Naive thymus-derived CD8-positive, alpha-beta T cell (primary cell): ENCODE results near the gene NCAM2. TPM values are rescaled to one million over a fixed set of nuclear protein-coding genes. Genes with fewer than 3 reads are reported as not detected.

Experiments
- ATAC-seq, 2 donors: fragments of 150-1000 bp; cut with Tn5 transposase in 1 of 2; sonication (Bioruptor Pico), chemical (Tn5 transposase) in 1 of 2; 1 replicate in 1 of 2; 2 replicates in 1 of 2; pipeline ENCODE4 v1.10.0; 2021; ENCODE audit warnings: mild to moderate bottlenecking in 2 of 2, moderate library complexity in 2 of 2
- POLR2A ChIA-PET: fragments of 350-600 bp; sonication (Branson Sonifier 250); formaldehyde crosslinking; loops from one replicate; lab custom pipeline; 2021; ENCODE audit warnings: antibody characterized with exemption; lab: Charles Lee
- DNase-seq, 10 donors: peaks; one replicate each; pipeline versions ENCODE4 v3.0.0 to v3.0.0-alpha.2; 2020 to 2022
- H3K27ac Mint-ChIP-seq, 10 donors: one replicate each; pipeline ENCODE4 v1.8.0; 2020 to 2022; ENCODE audit warnings: mild to moderate bottlenecking in 10 of 10, mixed read lengths in 10 of 10, moderate library complexity in 4 of 10, inconsistent platforms in 1 of 10
- H3K27me3 Mint-ChIP-seq, 5 donors: one replicate each; pipeline ENCODE4 v1.8.0; 2021 to 2022; ENCODE audit warnings: mixed read lengths in 5 of 5
- H3K36me3 Mint-ChIP-seq, 3 donors: one replicate each; pipeline ENCODE4 v1.8.0; 2020 to 2022; ENCODE audit warnings: mixed read lengths in 3 of 3, mild to moderate bottlenecking in 2 of 3, inconsistent platforms in 1 of 3
- H3K4me1 Mint-ChIP-seq, 4 donors: one replicate each; pipeline ENCODE4 v1.8.0; 2021 to 2022; ENCODE audit warnings: mixed read lengths in 4 of 4
- H3K4me3 Mint-ChIP-seq, 10 donors: one replicate each; pipeline ENCODE4 v1.8.0; 2020 to 2022; ENCODE audit warnings: mild to moderate bottlenecking in 10 of 10, mixed read lengths in 10 of 10, moderate library complexity in 6 of 10, inconsistent platforms in 1 of 10
- H3K9me3 Mint-ChIP-seq, 9 donors: one replicate each; pipeline ENCODE4 v1.8.0; 2020 to 2022; ENCODE audit warnings: mixed read lengths in 9 of 9, mild to moderate bottlenecking in 3 of 9, inconsistent platforms in 1 of 9, moderate library complexity in 1 of 9
- polyA plus RNA-seq, 3 donors: library from polyadenylated mRNA; unstranded; fragments of 300-500 nt; fragmentation: Illumina TruSeq; gene quantifications; one replicate each; pipeline ENCODE4 v1.2.3, GENCODE V29; 2021
- total RNA-seq, 8 experiments: library from RNA in 2 of 8; stranded (reverse) in 2 of 8; gene quantifications; one replicate each; pipeline ENCODE4 v1.2.3 and lab custom pipeline; 2021 to 2026

The NCAM2 gene
- total and polyA plus RNA-seq, 5 experiments from 2014 or later: not detected

DNA sequence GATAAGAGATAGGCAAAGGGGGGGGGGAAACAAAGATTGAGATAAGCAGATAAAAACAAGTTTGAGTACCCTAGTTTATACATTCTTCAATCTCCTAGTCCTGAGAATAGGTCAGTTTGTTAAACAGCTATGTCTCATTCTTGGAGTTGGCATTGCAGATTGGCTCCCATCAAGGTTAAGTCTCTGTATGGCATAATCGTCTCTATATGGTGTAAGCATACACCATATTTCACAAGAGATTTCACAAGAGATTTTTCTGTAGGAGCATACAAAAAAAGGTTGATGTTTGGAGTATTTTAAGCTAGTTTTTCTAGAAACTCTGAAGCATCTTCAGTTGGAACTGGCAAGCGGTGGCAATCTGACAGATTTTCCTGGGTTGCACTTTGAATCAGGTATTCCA lies 35.8 kb downstream of the NCAM2 start:
- no peaks in the 10 kb centered on the region for H3K4me1 Mint-ChIP-seq
- no peak overlapping the region for H3K4me3 Mint-ChIP-seq
- no peaks in the 10 kb centered on the region for H3K9me3 Mint-ChIP-seq
- H3K27ac Mint-ChIP-seq: no peak overlapping the region
- H3K36me3 Mint-ChIP-seq: no peaks in the 10 kb centered on the region
- H3K27me3 Mint-ChIP-seq: no peaks in the 10 kb centered on the region
- no peak for DNase-seq
- POLR2A ChIA-PET: no interaction called here
- ATAC-seq: no peak

DNA sequence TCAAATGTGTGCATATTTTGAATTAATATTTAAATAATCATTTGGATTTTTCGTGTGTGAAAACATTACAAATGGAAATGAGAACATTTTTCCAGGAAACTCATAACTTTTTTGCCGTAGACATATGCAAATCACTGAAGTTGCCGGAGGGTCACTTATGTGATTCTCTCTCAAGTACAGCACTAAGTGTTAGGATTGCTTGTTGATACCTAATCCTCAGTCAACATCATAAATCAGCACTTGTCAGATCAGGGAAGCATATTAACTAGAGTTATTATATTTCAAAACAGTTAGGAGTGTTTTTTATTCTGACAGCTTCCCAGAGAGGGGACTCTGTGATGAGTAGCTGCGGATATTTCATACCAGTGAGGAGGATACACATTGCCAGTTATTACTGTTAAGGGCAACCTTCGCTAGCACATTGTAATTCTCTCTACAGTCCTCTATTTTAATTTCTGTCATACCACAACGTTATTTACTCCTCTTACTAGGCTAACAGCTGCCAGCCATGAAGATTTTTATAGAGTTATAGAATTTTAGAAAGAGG lies 41.5 kb downstream of the NCAM2 start:
- DNase-seq (no peak), ATAC-seq (no peak)
- Mint-ChIP-seq H3K27ac (no peak overlapping the region), H3K9me3 (peaks cover 0 to 2% (median 0%) of the 10 kb centered on the region in 9 donors), H3K27me3 (no peaks in the 10 kb centered on the region), H3K4me1 (no peaks in the 10 kb centered on the region), H3K36me3 (no peaks in the 10 kb centered on the region), H3K4me3 (no peak overlapping the region)
- POLR2A ChIA-PET: no interaction called here

DNA sequence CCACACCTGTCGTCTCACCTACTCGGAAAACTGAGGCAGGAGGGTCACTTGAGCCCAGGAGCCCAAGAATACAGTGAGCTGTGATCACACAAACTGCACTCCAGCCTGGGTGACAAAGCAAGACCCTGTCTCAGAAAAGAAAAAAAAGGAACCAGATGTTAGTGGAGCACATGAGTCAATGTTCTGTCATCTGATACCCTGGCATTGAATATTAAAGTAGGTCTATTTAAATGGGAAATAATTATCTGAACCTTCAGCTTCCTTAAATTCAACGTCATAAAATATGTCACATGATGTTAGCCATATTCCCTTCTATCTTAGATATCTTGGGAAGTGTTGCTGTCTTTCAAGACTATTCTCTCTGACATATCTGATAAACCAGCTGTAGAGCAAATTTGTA lies 47.3 kb downstream of the NCAM2 start:
- H3K4me3 Mint-ChIP-seq: no peak overlapping the region
- ATAC-seq: no peak
- POLR2A ChIA-PET: no interaction called here

DNA sequence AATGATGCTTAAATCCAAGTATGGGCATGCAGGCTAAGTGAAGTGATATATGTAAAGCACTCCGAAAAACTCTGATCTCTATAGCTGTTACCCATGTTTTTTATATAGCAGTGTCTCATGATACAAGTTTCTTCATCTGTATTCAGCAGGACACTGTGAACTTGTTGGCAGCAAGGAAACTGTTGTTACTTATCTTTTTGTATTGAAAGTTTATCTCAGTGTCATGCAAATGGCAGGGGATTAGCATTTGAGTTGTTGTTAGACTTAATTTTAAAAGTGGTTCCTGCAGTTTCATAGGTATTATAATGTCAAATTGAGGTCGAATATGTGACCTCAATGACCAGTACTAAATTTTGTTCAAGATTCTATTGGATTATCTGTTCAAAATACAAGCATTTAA lies 47.9 kb downstream of the NCAM2 start:
- Mint-ChIP-seq H3K27me3 (no peaks in the 10 kb centered on the region), H3K9me3 (peaks cover 0 to 5% (median 0%) of the 10 kb centered on the region in 9 donors), H3K27ac (no peak overlapping the region), H3K4me3 (no peak overlapping the region), H3K36me3 (no peaks in the 10 kb centered on the region), H3K4me1 (no peaks in the 10 kb centered on the region)
- ATAC-seq (no peak), DNase-seq (no peak)
- POLR2A ChIA-PET: no interaction called here

More for the DNA sequence above, 47.3 kb downstream of the NCAM2 start:
- no peak overlapping the region for H3K27ac Mint-ChIP-seq
- no peaks in the 10 kb centered on the region for H3K4me1 Mint-ChIP-seq
- no peaks in the 10 kb centered on the region for H3K27me3 Mint-ChIP-seq
- H3K36me3 Mint-ChIP-seq: no peaks in the 10 kb centered on the region
- DNase-seq: no peak
- H3K9me3 Mint-ChIP-seq: peaks cover 0 to 5% (median 0%) of the 10 kb centered on the region in 9 donors

DNA sequence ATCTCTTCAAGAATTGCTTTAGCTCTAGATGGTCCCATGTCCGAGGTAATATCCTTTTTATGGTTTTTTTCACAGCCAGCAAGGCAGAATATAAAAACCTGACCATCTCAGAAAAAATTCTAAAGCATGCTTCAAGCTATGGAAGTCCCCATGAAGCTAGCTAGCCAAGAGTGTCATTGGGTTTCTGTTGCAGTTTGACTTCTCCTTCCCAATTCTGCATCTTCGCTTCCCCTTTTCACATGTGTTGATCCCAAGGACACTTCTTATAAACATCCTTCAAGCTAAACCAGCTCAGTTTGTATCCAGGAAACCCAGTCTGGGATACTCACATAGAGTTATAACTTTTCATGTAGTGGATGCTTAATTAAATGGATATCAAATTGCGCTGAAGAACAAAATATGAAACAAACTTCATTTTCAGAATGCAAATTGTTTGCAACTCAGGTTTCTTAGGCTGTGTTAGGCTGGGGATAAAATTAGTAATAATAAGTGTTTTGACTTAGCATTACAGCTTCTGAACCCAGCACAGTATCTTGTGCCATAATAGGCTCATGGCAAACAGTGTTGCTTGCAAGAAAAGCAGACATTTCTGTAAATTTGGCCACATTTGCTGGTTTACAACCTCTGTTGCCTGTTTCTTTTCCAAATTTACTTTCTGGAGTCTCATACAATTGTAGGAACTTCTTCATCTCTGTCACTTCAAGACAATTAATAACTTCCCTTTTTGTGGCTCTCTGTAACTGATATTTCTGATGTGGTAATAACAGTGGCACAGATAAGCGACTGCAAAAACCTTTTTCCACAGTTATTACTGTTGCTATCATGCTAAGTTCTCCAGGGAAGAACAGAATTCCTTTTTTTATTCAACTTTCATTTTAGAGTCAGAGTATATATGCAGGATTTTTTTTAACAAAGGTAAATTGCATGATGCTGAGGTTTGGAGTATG lies 53.2 kb downstream of the NCAM2 start:
- DNase-seq: no peak
- H3K4me3 Mint-ChIP-seq: no peak overlapping the region
- peaks cover 0 to 8% (median 0%) of the 10 kb centered on the region in 9 donors for H3K9me3 Mint-ChIP-seq
- no peak for ATAC-seq
- H3K36me3 Mint-ChIP-seq: no peaks in the 10 kb centered on the region
- no peaks in the 10 kb centered on the region for H3K27me3 Mint-ChIP-seq
- H3K4me1 Mint-ChIP-seq: no peaks in the 10 kb centered on the region
- no peak overlapping the region for H3K27ac Mint-ChIP-seq
- POLR2A ChIA-PET: no interaction called here

DNA sequence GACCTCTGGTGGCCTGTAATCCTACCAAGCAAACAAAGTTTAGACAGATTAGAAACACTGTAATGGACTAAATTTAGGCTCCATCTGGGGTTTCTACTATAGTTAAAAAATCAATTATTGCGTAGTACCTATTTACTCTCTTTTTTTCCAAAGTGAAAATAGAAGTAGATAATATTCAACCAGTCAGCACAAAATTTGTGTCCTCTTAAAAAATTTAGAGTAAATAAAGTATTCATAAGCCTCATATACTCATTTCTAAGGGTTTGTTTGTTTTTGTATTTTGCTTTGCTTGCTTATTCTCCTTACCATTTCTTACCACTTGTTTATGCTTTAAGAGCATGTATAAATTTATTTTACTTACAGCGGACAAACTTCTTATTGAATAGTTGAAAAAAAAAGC lies 54.5 kb downstream of the NCAM2 start:
- Mint-ChIP-seq H3K9me3 (peaks cover 0 to 8% (median 0%) of the 10 kb centered on the region in 9 donors), H3K4me3 (no peak overlapping the region), H3K4me1 (no peaks in the 10 kb centered on the region), H3K27me3 (no peaks in the 10 kb centered on the region), H3K36me3 (no peaks in the 10 kb centered on the region), H3K27ac (no peak overlapping the region)
- DNase-seq (no peak), ATAC-seq (no peak)
- POLR2A ChIA-PET: no interaction called here

DNA sequence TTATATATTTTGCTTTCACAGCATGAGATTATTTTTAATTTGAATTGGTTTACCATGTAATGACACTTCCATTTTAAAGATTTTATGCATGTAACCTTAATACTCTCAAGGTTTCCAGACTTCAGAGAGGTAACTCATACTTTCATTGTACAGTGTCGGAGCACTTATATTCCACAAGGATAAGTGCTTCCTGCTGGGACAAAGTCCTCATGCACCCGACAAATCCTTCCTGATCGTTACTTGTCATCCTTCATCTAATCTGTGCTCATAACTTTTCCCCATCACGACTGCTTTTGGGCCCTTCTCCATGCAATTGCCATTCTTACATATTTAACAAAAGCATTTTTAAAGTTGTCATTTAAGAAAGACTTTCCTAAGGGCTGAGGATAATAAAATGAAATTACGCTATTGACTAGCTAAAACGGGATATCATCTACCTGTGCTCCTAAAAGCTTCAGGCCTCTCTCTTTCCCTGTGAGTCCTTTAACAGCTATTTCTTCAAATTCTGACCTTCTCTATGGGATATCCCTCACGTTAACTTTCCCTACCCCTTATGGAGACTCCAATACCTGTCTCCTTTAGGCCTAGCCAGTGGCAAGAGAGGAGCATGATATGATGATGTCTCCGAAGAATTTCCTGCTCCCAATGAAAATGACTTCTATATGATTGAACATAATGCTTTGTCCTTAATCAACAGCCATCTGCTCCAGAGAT lies 59.3 kb downstream of the NCAM2 start:
- POLR2A ChIA-PET: no interaction called here
- H3K4me3 Mint-ChIP-seq: no peak overlapping the region
- no peak for ATAC-seq
- no peaks in the 10 kb centered on the region for H3K36me3 Mint-ChIP-seq
- no peaks in the 10 kb centered on the region for H3K27me3 Mint-ChIP-seq
- no peak overlapping the region for H3K27ac Mint-ChIP-seq
- no peaks in the 10 kb centered on the region for H3K4me1 Mint-ChIP-seq
- DNase-seq: no peak
- peaks cover 0 to 2% (median 0%) of the 10 kb centered on the region in 9 donors for H3K9me3 Mint-ChIP-seq

DNA sequence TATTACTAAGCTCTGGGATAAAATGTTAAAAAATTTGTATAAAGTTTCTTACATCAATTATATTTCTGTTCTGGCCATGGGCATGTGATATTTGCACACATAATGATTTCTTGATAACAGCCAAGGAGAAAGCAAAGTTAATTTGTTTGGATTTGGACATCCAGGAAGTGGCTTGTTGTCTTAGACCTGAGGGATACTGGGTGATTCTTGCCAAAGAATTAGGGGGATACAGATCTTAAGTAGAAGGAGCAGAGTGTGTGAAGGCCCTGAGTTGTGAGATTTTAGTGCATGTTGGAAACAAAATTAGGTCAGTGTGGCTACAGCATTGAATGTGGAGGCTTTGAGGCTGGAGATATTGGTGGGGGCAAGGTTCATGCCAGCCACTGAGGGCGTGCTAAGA lies 65.6 kb downstream of the NCAM2 start:
- Mint-ChIP-seq H3K27ac (no peak overlapping the region), H3K4me1 (no peaks in the 10 kb centered on the region), H3K4me3 (no peak overlapping the region), H3K9me3 (peaks cover 0 to 2% (median 0%) of the 10 kb centered on the region in 9 donors), H3K27me3 (no peaks in the 10 kb centered on the region), H3K36me3 (no peaks in the 10 kb centered on the region)
- no peak for DNase-seq
- POLR2A ChIA-PET: no interaction called here
- ATAC-seq: no peak

DNA sequence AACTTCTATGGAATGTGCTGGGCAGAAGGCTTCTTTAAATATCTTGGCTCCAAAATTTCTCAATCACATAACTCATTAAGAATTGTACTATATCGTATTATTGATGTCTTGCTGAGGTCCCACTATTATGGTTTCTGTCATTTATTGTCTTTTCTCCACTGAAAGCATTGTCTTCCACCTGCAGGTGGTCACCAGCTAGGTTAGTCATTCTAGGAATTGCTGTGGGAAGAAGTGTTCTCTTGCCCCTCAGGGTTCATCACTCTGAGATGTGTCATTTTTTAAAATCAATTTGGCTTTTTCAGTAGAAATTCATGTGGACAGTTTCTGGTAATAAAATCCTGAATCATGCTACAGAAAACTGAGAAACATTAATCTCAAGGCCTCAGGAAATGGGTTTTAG lies 66.1 kb downstream of the NCAM2 start:
- POLR2A ChIA-PET: no interaction called here
- no peaks in the 10 kb centered on the region for H3K27me3 Mint-ChIP-seq

DNA sequence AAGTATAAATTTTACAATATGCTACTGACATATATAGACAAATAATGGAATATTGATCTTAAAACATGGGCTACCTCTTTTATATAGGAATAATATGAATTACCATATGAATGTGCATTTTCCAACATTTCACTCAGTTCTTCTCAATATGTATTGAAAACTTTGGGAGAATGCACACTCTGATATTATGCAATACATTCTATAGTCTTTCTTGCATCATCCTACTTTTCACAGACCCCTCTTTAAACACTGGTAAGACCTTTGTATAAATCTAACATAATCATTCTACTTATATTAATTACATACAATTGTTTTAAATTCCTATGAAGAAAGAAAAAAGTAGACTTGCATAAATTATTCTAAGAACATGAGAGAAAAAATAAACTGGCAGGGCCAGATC lies 69.2 kb downstream of the NCAM2 start:
- Mint-ChIP-seq H3K27ac (no peak overlapping the region), H3K4me3 (no peak overlapping the region), H3K36me3 (no peaks in the 10 kb centered on the region), H3K9me3 (peaks cover 0 to 2% (median 0%) of the 10 kb centered on the region in 9 donors), H3K4me1 (no peaks in the 10 kb centered on the region), H3K27me3 (peaks cover 0 to 4% (median 0%) of the 10 kb centered on the region in 5 donors)
- ATAC-seq (no peak), DNase-seq (no peak)
- POLR2A ChIA-PET: no interaction called here

More for the DNA sequence above, 66.1 kb downstream of the NCAM2 start:
- H3K27ac Mint-ChIP-seq: no peak overlapping the region
- DNase-seq (no peak), ATAC-seq (no peak)
- H3K4me3 Mint-ChIP-seq: no peak overlapping the region
- H3K36me3 Mint-ChIP-seq: no peaks in the 10 kb centered on the region
- peaks cover 0 to 2% (median 0%) of the 10 kb centered on the region in 9 donors for H3K9me3 Mint-ChIP-seq
- no peaks in the 10 kb centered on the region for H3K4me1 Mint-ChIP-seq

DNA sequence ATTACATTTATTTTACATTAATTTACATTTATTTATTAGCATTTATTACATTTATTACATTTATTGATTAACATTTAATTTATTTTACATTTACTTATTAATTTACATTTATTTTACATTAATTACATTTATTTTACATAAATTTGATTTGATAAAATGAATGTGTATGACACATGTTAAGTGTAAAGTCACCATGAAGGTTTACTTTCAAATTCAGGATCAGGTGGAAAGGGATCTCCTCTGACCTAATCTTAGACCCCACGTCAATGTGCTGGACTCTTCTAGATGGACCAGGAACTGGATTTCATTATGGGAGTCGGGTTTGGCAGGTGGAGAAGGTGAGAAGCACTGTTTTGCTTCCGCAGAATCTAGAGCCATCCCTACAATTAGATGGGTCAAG lies 76.1 kb downstream of the NCAM2 start:
- ATAC-seq (no peak), DNase-seq (no peak)
- Mint-ChIP-seq H3K27ac (no peak overlapping the region), H3K9me3 (peaks cover 0 to 3% (median 0%) of the 10 kb centered on the region in 9 donors), H3K4me3 (no peak overlapping the region), H3K4me1 (no peaks in the 10 kb centered on the region), H3K36me3 (no peaks in the 10 kb centered on the region), H3K27me3 (peaks cover 0 to 7% (median 0%) of the 10 kb centered on the region in 5 donors)
- POLR2A ChIA-PET: no interaction called here

DNA sequence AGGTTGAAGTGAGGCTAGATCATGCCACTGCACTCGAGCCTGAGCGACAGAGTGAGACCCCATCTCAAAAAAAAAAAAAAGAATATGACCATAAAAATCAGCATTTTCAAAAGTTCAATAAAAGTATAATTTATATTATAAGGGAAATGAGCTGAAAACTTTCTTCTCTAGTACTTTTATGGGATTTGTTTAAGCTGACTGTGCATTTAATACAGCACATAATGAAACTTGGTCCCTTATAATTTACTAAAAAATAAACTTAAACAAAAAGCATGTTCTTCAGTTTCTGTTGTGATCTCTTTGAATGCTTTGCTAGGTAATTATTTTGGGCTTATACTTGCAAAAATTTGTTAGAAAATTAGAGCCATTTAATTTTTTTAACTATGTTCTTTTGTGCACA lies 77.8 kb downstream of the NCAM2 start:
- Mint-ChIP-seq H3K27ac (no peak overlapping the region), H3K36me3 (no peaks in the 10 kb centered on the region), H3K27me3 (peaks cover 0 to 4% (median 0%) of the 10 kb centered on the region in 5 donors), H3K9me3 (peaks cover 0 to 3% (median 0%) of the 10 kb centered on the region in 9 donors), H3K4me1 (no peaks in the 10 kb centered on the region), H3K4me3 (no peak overlapping the region)
- POLR2A ChIA-PET: no interaction called here
- no peak for DNase-seq
- ATAC-seq: no peak

DNA sequence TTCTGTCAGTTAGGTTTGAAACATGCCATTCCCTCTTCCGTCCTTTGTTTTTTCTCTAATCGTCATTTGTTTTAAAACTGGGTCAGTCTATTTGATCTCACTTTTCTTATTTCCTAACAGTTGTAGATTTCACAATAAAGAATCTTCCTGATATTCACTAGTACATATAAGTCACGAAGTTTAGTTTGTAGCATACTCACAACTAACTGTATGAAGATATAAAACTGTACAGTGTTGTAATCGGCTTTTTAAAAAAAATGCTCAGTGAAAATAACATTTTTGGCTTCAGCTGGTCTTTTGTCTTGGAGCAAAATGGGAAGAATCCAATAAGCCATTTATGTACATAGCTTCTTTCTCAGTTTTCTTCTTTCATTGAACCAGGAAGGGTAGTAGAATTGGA lies 78.3 kb downstream of the NCAM2 start:
- Mint-ChIP-seq H3K4me1 (no peaks in the 10 kb centered on the region), H3K27ac (no peak overlapping the region), H3K9me3 (peaks cover 0 to 3% (median 0%) of the 10 kb centered on the region in 9 donors), H3K4me3 (no peak overlapping the region), H3K27me3 (peaks cover 0 to 4% (median 0%) of the 10 kb centered on the region in 5 donors), H3K36me3 (no peaks in the 10 kb centered on the region)
- ATAC-seq (no peak), DNase-seq (no peak)
- POLR2A ChIA-PET: no interaction called here
